Skeletal muscle satellite cell (primary cell): ENCODE data around the gene NKAIN2.
"Not testable (repeated sequence)": the region's sequence is repeated elsewhere in the genome, so short reads cannot be mapped to it uniquely, and the experiment has no call there.

Experiments
- H3K27me3 ChIP-seq: 2 replicates; pipeline ENCODE4 v1.7.0; 2013; ENCODE audit warnings: low read length; ENCODE audit not compliant: control insufficient read depth, insufficient read depth
- H3K36me3 ChIP-seq: 2 replicates; pipeline ENCODE4 v1.7.0; 2013; ENCODE audit warnings: mild to moderate bottlenecking, control low read depth, low read length; ENCODE audit not compliant: insufficient read depth
- H3K4me1 ChIP-seq: 2 replicates; pipeline ENCODE4 v1.7.0; 2013; ENCODE audit warnings: low read length; ENCODE audit not compliant: control insufficient read depth, insufficient read depth
- H3K4me2 ChIP-seq: 2 replicates; pipeline ENCODE4 v1.7.0; 2013; ENCODE audit warnings: mild to moderate bottlenecking, low read length
- H3K4me3 ChIP-seq: 2 replicates; pipeline ENCODE4 v1.7.0; 2013; ENCODE audit warnings: low read length
- H3K9ac ChIP-seq: 2 replicates; pipeline ENCODE4 v1.7.0; 2013; ENCODE audit warnings: mild to moderate bottlenecking, low read depth, low read length, moderate library complexity
- H3K9me3 ChIP-seq: replicated peaks from 2 replicates; pipeline ENCODE4 v1.7.0; 2013; ENCODE audit warnings: mild to moderate bottlenecking, control low read depth, low read length

The NKAIN2 gene

DNA sequence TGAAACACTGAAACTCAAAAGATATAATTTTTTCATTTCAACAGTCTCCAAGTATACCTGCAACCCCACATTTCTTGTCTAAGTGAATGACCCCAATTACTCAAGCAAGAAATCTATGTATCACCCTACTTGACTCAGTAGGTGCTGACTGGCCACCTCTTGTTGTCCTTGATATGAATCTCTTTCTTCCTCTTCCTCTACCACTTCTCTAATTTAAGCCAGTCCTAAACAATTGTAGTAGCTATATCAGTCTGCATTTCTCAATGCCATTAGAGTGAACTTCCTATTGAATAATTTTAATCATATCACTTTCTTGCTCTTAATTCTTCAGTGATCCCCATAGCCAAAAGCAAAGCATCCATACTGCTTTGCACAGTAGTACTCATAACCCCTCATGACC lies 93.2 kb downstream of the NKAIN2 start:
- H3K4me2 ChIP-seq, result no peak overlapping the region
- no peaks in the 10 kb centered on the region for H3K9me3 ChIP-seq
- H3K9ac ChIP-seq, result no peak overlapping the region
- no peaks in the 10 kb centered on the region for H3K27me3 ChIP-seq
- peaks cover 11% of the 10 kb centered on the region for H3K4me1 ChIP-seq
- no peak overlapping the region for H3K4me3 ChIP-seq
- no peaks in the 10 kb centered on the region for H3K36me3 ChIP-seq

DNA sequence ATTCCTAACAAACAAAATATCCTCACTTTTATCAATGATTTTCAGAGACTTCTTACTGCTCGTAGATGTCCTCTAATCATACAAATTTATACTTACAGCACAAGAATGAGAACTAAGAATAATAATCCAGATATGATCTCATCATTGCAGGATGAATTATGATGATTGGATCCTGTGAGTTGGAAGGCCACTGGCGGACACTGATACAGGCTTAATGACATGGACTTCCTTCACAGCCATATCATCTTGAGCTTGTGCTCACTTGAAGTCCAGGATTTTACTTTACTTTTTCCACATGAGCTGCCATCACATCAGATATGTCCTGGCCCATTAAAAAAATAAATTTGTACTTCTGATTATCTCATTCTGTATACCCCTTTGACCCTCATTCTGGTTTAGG lies 94.3 kb downstream of the NKAIN2 start:
- no peaks in the 10 kb centered on the region for H3K9me3 ChIP-seq
- H3K4me3 ChIP-seq, result no peak overlapping the region
- H3K4me2 ChIP-seq, result no peak overlapping the region
- H3K27me3 ChIP-seq, result no peaks in the 10 kb centered on the region
- H3K36me3 ChIP-seq, result no peaks in the 10 kb centered on the region
- H3K9ac ChIP-seq, result no peak overlapping the region
- H3K4me1 ChIP-seq, result peaks cover 15% of the 10 kb centered on the region

DNA sequence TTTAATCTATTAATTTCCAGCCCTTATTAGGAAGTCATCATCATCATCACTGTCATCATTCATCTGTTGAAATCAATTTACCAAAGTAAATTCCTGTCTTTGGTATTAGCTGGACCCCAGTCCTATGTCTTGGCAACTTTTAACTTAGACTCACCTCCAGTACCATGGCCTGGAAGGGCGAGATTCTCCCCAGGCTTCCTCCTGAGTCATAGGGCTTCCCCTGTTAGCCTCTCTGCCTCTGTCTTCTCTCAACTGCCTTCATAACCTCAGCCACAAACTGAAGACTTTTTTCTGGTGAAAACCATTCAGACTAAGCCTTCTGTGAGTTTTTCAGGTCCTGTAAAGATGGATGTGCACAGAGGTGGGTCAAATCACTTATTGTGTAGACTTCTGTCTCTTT lies 95.0 kb downstream of the NKAIN2 start:
- Histone ChIP-seq H3K27me3 (no peaks in the 10 kb centered on the region), H3K4me1 (peaks cover 15% of the 10 kb centered on the region), H3K36me3 (no peaks in the 10 kb centered on the region), H3K4me3 (no peak overlapping the region), H3K9me3 (no peaks in the 10 kb centered on the region), H3K4me2 (no peak overlapping the region), H3K9ac (no peak overlapping the region)

DNA sequence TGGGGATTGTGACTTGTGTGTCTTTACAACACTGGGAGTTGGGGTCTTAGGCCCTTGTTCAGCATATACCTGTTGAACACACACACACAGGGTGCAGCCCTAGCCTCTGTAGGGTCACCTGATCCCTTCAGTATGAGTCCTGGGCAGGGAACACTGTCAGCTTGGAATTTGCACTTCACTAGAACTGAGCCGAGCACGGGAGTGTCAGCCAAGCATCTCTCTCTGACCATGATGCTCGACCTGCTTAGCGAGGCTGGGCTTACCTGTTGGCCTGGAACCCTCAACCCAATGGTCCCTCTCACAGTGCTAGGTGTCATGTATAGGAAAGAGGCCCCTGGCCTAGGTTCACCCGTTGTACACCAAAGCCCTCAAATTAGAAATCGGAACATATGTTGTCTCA lies 96.1 kb downstream of the NKAIN2 start:
- Histone ChIP-seq H3K4me3 (no peak overlapping the region), H3K36me3 (no peaks in the 10 kb centered on the region), H3K27me3 (no peaks in the 10 kb centered on the region), H3K9ac (no peak overlapping the region), H3K4me2 (no peak overlapping the region), H3K4me1 (peaks cover 15% of the 10 kb centered on the region), H3K9me3 (no peaks in the 10 kb centered on the region)

DNA sequence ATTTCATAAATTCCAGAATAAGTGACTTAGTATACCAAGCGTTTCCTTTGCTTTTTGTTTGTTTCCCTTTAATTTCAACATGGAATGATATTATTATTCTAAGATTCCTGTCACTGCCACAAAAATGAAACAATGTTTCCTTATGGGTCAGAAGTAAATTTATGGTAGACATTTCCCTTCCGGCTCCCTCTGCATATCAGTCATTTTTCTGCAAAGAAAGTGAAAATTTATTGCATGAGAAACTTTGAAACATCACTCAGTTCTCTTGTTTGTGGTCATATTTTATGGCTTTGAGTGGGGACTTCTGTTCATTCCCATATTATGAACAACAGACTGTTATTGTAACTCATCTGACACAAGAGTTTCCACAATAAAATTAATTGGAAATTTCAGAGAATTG lies 97.8 kb downstream of the NKAIN2 start:
- no peaks in the 10 kb centered on the region for H3K36me3 ChIP-seq
- peak overlapping the region; percentile 10 for H3K4me2 ChIP-seq
- H3K27me3 ChIP-seq, result no peaks in the 10 kb centered on the region
- H3K9me3 ChIP-seq, result no peaks in the 10 kb centered on the region
- H3K4me1 ChIP-seq, result peaks cover 15% of the 10 kb centered on the region
- no peak overlapping the region for H3K4me3 ChIP-seq
- H3K9ac ChIP-seq, result peak overlapping the region; percentile 44

DNA sequence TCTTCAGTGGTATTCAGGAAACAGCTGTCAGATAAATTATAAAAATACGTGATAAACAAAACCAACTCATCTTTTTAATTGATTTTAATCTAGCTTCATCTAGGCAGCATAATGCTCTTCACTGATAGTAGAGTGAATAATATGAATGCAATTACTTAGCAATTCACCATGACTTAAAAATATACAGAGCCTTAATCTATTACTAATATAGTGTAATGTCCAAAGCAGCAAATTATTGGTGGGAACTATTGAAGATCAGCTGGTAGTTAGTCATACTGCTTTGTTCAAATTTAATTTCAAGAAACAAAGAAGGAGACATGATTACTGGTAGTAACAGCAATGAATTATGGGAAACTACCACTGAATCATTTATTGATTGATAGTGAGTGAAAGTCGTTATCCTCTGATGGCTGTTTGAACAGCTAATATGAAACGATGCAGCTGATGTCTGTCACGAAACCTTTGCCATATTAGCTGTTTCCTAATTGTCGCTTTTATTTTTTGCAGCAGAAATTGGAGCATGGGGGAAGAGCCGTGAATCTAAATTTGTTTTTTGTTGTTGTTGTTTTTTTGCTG lies 99.2 kb downstream of the NKAIN2 start:
- Histone ChIP-seq H3K4me3 (no peak overlapping the region), H3K36me3 (no peaks in the 10 kb centered on the region), H3K27me3 (no peaks in the 10 kb centered on the region), H3K9me3 (no peaks in the 10 kb centered on the region), H3K4me2 (no peak overlapping the region), H3K4me1 (peaks cover 15% of the 10 kb centered on the region), H3K9ac (no peak overlapping the region)

DNA sequence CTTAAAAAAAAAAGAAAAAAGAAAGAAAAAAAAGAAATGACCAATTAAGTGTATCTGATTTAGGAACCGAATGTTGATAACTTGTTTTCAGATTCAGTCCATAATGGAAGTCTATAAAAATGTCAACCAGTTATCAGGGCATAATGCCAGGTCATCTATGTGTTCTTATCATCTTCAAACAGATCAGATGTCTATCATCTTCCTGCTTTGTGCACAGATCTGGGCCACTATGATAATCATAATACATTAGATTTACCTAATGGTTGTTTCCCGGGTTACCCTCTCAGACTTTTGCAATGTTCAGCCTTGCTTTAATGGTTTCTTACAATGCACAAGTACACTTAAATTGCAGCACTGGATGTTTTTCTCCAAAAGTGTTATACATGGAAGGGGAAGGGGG lies 100.6 kb downstream of the NKAIN2 start:
- Histone ChIP-seq H3K9me3 (no peaks in the 10 kb centered on the region), H3K9ac (no peak overlapping the region), H3K4me1 (peaks cover 15% of the 10 kb centered on the region), H3K4me2 (no peak overlapping the region), H3K27me3 (no peaks in the 10 kb centered on the region), H3K4me3 (no peak overlapping the region), H3K36me3 (no peaks in the 10 kb centered on the region)

DNA sequence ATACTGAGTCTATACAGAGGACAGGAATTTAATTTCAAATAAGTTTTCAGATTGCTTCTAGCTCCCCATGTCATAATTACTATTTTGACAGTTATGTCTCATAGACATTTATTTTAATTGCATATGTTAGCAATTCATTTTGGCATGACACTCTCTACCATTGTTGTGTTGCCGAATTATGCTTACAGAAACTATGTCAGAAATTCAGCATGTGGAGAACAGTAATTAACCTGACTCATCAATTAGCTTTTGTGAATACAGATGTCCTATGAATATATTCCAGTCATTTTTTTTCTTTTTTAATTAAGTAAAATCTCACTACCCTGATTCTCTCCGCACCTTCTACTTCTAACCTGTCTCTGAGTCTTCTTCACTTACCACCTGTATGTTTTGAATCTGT lies 105.1 kb downstream of the NKAIN2 start:
- Histone ChIP-seq H3K9ac (no peak overlapping the region), H3K27me3 (no peaks in the 10 kb centered on the region), H3K4me3 (no peak overlapping the region), H3K36me3 (no peaks in the 10 kb centered on the region), H3K9me3 (no peaks in the 10 kb centered on the region), H3K4me2 (no peak overlapping the region), H3K4me1 (peaks cover 9% of the 10 kb centered on the region)

DNA sequence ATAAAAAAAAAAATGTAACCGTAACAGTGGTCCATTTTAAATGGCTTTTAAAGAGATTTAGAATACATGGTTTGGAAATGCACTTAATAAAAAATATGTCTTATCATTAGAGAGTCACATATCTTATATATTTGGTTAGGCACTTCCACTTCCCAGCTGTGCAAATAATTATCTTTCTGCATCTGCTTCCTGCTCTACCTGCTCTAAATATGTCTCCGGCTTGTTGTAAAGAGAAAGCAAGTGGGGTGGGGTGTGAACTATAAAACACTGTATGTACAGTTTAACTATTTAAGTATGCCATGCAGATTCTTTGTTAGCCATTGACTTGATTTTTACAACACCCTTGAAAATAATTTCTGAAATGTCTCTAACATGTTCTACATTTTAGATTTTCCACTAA lies 106.3 kb downstream of the NKAIN2 start:
- H3K36me3 ChIP-seq, result no peaks in the 10 kb centered on the region
- H3K4me2 ChIP-seq, result no peak overlapping the region
- H3K9me3 ChIP-seq, result no peaks in the 10 kb centered on the region
- H3K9ac ChIP-seq, result no peak overlapping the region
- peaks cover 20% of the 10 kb centered on the region for H3K4me1 ChIP-seq
- no peaks in the 10 kb centered on the region for H3K27me3 ChIP-seq
- no peak overlapping the region for H3K4me3 ChIP-seq

DNA sequence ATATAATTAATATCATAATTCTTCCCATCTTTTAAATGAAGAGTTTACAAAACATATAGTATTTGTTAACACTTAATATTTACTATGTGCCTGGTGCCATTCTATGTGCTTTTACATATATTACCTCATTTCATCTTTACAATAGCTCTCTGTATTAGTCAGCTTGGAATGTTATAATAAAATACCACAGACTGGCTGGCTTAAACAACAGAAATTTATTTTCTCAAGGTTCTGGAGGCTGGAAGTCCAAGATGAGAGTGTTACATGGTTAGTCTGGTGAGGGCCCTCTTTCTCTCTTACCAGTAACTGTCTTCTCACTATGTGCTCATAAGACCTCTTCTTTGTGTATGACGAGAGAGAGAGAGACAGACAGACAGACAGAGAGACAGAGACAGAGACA lies 110.2 kb downstream of the NKAIN2 start:
- H3K4me3 ChIP-seq, result no peak overlapping the region
- peak overlapping the region; percentile 28 for H3K4me2 ChIP-seq
- no peaks in the 10 kb centered on the region for H3K9me3 ChIP-seq
- no peaks in the 10 kb centered on the region for H3K36me3 ChIP-seq
- no peaks in the 10 kb centered on the region for H3K27me3 ChIP-seq
- peaks cover 25% of the 10 kb centered on the region for H3K4me1 ChIP-seq
- H3K9ac ChIP-seq, result peak overlapping the region; percentile 8

DNA sequence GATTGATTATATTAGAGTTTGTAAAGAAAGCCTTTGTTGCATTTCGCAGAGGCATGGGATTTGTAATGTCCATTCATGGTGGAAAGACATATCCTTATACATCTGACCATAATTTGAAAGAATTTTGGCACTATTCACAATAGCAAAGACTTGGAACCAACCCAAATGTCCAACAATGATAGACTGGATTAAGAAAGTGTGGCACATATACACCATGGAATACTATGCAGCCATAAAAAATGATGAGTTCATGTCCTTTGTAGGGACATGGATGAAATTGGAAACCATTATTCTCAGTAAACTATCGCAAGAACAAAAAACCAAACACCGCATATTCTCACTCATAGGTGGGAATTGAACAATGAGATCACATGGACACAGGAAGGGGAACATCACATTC lies 119.7 kb downstream of the NKAIN2 start:
- not testable (repeated sequence) for H3K4me2 ChIP-seq, H3K9me3 ChIP-seq, H3K27me3 ChIP-seq, H3K9ac ChIP-seq, H3K4me3 ChIP-seq, H3K36me3 ChIP-seq
- peaks cover 21% of the 10 kb centered on the region for H3K4me1 ChIP-seq

DNA sequence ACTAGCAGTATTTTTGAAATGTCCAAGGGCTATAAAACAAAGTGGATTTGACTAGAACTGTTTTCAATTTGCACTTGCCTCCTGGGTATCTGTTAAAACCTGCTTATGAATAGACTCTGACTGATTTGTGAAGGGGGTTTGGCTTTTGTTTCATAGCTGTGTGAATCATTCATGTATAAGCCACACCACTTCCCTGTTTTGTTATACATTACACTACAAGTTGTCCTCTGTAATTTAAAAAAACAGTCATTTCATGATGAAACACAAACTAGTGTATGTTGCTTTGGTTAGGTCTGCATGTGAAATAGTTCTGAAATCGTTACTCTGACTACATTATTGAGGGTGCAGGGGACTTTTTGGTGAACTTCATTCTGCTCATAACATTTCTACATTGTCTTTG lies 121.7 kb downstream of the NKAIN2 start:
- no peak overlapping the region for H3K4me3 ChIP-seq
- no peaks in the 10 kb centered on the region for H3K9me3 ChIP-seq
- H3K36me3 ChIP-seq, result no peaks in the 10 kb centered on the region
- H3K9ac ChIP-seq, result no peak overlapping the region
- H3K27me3 ChIP-seq, result no peaks in the 10 kb centered on the region
- H3K4me1 ChIP-seq, result peaks cover 22% of the 10 kb centered on the region
- peak overlapping the region; percentile 15 for H3K4me2 ChIP-seq
